OCI-M2 (cell line): Measurements from ENCODE around the gene FAM156A.
"Not testable (repeated sequence)": the region's sequence is repeated elsewhere in the genome, so short reads cannot be mapped to it uniquely, and the experiment has no call there.

ENCODE experiments used
- DNase-seq: peaks from one replicate; lab custom pipeline; 2025; ENCODE audit not compliant: unreplicated experiment; lab: John Stamatoyannopoulos, UW

Gene FAM156A

GRCh38 chrX:52906072-52906471 is 52.2 kb downstream of the FAM156A start:
- DNase-seq, result not testable (repeated sequence)

GRCh38 chrX:52905531-52905930 is 52.8 kb downstream of the FAM156A start:
- not testable (repeated sequence) for DNase-seq
